Keratinocyte (primary cell): Measurements from ENCODE around the gene PLEKHA1. TPM values are rescaled to one million over a fixed set of nuclear protein-coding genes. Genes with fewer than 3 reads are reported as not detected.
A peak's percentile ranks its signal among the peaks of the same experiment; 100 is the strongest.

Experiments
- DNase-seq: peaks from one replicate; pipeline ENCODE4 v3.0.0-alpha.2; 2011; ENCODE audit warnings: low read depth, missing footprints, low spot score
- FAIRE-seq: peaks from 2 replicates; lab custom pipeline; 2011; peaks lifted over from hg19 to GRCh38; lab: Jason Lieb, UNC
- H2AFZ ChIP-seq: 2 replicates; pipeline ENCODE4 v1.6.0; 2012; ENCODE audit warnings: low read length, control low read depth, inconsistent platforms; ENCODE audit not compliant: control insufficient read depth
- H3K27ac ChIP-seq: 2 replicates; pipeline ENCODE4 v1.5.1; 2011; ENCODE audit warnings: low read length; ENCODE audit not compliant: control insufficient read depth, insufficient read depth
- H3K27me3 ChIP-seq: 3 replicates; pipeline ENCODE4 v1.6.0; 2011; ENCODE audit warnings: low read length; ENCODE audit not compliant: control insufficient read depth, insufficient read depth; ENCODE audit errors: extremely low read depth
- H3K36me3 ChIP-seq, 2 experiments: 2 replicates in 1 of 2; 3 replicates in 1 of 2; pipeline ENCODE4 v1.5.1; 2011; ENCODE audit warnings: low read length in 2 of 2, mild to moderate bottlenecking in 1 of 2; ENCODE audit not compliant: control insufficient read depth in 2 of 2, insufficient read depth in 2 of 2; ENCODE audit errors: extremely low read depth in 1 of 2
- H3K4me1 ChIP-seq: 3 replicates; pipeline ENCODE4 v1.5.1; 2011; ENCODE audit warnings: low read length; ENCODE audit not compliant: control insufficient read depth, insufficient read depth; ENCODE audit errors: extremely low read depth
- H3K4me2 ChIP-seq: 3 replicates; pipeline ENCODE4 v1.6.0; 2011; ENCODE audit warnings: low read depth, low read length; ENCODE audit not compliant: control insufficient read depth, insufficient read depth; ENCODE audit errors: extremely low read depth
- H3K4me3 ChIP-seq, 3 experiments: fragments of 200-600 bp in 1 of 3; sonication (generic) in 1 of 3; 2 replicates in 2 of 3; 3 replicates in 1 of 3; pipeline ENCODE4 v1.5.1; 2011 to 2016; ENCODE audit warnings: low read length in 3 of 3, mild to moderate bottlenecking in 3 of 3, control low read depth in 2 of 3, inconsistent platforms in 1 of 3, low read depth in 1 of 3, mixed read lengths in 1 of 3, mixed run types in 1 of 3, moderate library complexity in 1 of 3; ENCODE audit not compliant: control insufficient read depth in 2 of 3, insufficient read depth in 2 of 3; ENCODE audit errors: extremely low read depth in 1 of 3
- H3K79me2 ChIP-seq: 2 replicates; pipeline ENCODE4 v1.6.0; 2012; ENCODE audit warnings: low read length; ENCODE audit not compliant: control insufficient read depth, insufficient read depth
- H3K9ac ChIP-seq: 3 replicates; pipeline ENCODE4 v1.6.0; 2011; ENCODE audit warnings: low read length; ENCODE audit not compliant: control insufficient read depth, insufficient read depth; ENCODE audit errors: extremely low read depth
- H3K9me1 ChIP-seq: 3 replicates; pipeline ENCODE4 v1.6.0; 2011; ENCODE audit warnings: low read length; ENCODE audit not compliant: control insufficient read depth, insufficient read depth; ENCODE audit errors: extremely low read depth
- H3K9me3 ChIP-seq: 2 replicates; pipeline ENCODE4 v1.5.1; 2012; ENCODE audit warnings: low read depth, low read length; ENCODE audit not compliant: control insufficient read depth
- H4K20me1 ChIP-seq: 3 replicates; pipeline ENCODE4 v1.6.0; 2011; ENCODE audit warnings: low read length; ENCODE audit not compliant: control insufficient read depth, insufficient read depth; ENCODE audit errors: extremely low read depth
- CTCF ChIP-seq, 3 experiments: IDR thresholded peaks in 1 of 3; conservative IDR thresholded peaks in 1 of 3; optimal IDR thresholded peaks in 1 of 3; 2 replicates in 2 of 3; 3 replicates in 1 of 3; pipeline versions ENCODE3 to v1.5.1; 2011; ENCODE audit warnings: low read length in 3 of 3, mild to moderate bottlenecking in 3 of 3, moderate library complexity in 2 of 3, control low read depth in 1 of 3, inconsistent platforms in 1 of 3; ENCODE audit not compliant: insufficient read depth in 2 of 3; ENCODE audit errors: extremely low read depth in 1 of 3
- EZH2 ChIP-seq: IDR thresholded peaks from one replicate; pipeline ENCODE4 v1.6.1; 2012; ENCODE audit warnings: inconsistent platforms, mild to moderate bottlenecking, low read length, moderate library complexity
- dilution Hi-C: fragments of 300-500 bp; cut with MboI; formaldehyde crosslinking; loops from one replicate; pipeline ENCODE4 v1.7.0; 2020; ENCODE audit warnings: low sequenced_read_pairs; ENCODE audit not compliant: extremely low pct_ligation_motif_present
- polyA plus RNA-seq, 5 experiments: library from polyadenylated mRNA; depleted of rRNA in 3 of 5; stranded (reverse) in 3 of 5; stranded (forward) in 1 of 5; unstranded in 1 of 5; fragments of >200 nt; gene quantifications; 1 replicate in 1 of 5; 2 replicates in 3 of 5; 3 replicates in 1 of 5; pipeline versions ENCODE4 v1.2.1 to v1.2.3, GENCODE V29; 2011 to 2012; ENCODE audit warnings: missing spikeins in 2 of 5, low read depth in 1 of 5, low replicate concordance in 1 of 5

PLEKHA1 gene
- polyA plus RNA-seq, 1 donor (not counting 4 experiments of a cell fraction or from before 2014, with no cell fraction given), result 66.7 TPM

- no peak overlapping the region for H3K9ac ChIP-seq
- no peak overlapping the region for H3K27ac ChIP-seq
- H3K36me3 ChIP-seq, result peaks cover 4% of the 10 kb centered on the region in 2 experiments
- no peaks in the 10 kb centered on the region for H3K9me1 ChIP-seq
- FAIRE-seq, result no peak
- TF ChIP-seq EZH2 (no peak), CTCF (optimal IDR thresholded peaks at IDR 0.05 in 1 of 3, IDR thresholded peaks at IDR 0.05 in 1 of 3, conservative IDR thresholded peaks at IDR 0.05 in 1 of 3; ENCODE audit: extremely low read depth in 1 of 3, insufficient read depth in 2 of 3, low read length in 3 of 3) (no peak)
- H3K4me3 ChIP-seq, result no peak overlapping the region
- dilution Hi-C loops, result no loop called here
- no peak for DNase-seq
- no peaks in the 10 kb centered on the region for H3K27me3 ChIP-seq
- peaks cover 6% of the 10 kb centered on the region for H3K4me1 ChIP-seq
- H3K9me3 ChIP-seq, result no peaks in the 10 kb centered on the region
- H2AFZ ChIP-seq, result no peak overlapping the region
- H4K20me1 ChIP-seq, result no peaks in the 10 kb centered on the region
- no peaks in the 10 kb centered on the region for H3K79me2 ChIP-seq
- H3K4me2 ChIP-seq, result no peak overlapping the region
These were observed 38.8 kb downstream of the PLEKHA1 start for GRCh38 chr10:122413327-122413726.

- H3K4me3 ChIP-seq, result no peak overlapping the region
- FAIRE-seq, result no peak
These were observed 43.2 kb downstream of the PLEKHA1 start for GRCh38 chr10:122417667-122418066.

More at GRCh38 chr10:122417667-122418066, 43.2 kb downstream of the PLEKHA1 start:
- dilution Hi-C loops, result no loop called here
- H3K27ac ChIP-seq, result peak overlapping the region; percentile 4
- H3K27me3 ChIP-seq, result no peaks in the 10 kb centered on the region
- H3K79me2 ChIP-seq, result no peaks in the 10 kb centered on the region
- TF ChIP-seq EZH2 (no peak), CTCF (optimal IDR thresholded peaks at IDR 0.05 in 1 of 3, IDR thresholded peaks at IDR 0.05 in 1 of 3, conservative IDR thresholded peaks at IDR 0.05 in 1 of 3; ENCODE audit: extremely low read depth in 1 of 3, insufficient read depth in 2 of 3, low read length in 3 of 3) (no peak)
- no peak overlapping the region for H2AFZ ChIP-seq
- H3K36me3 ChIP-seq, result peaks cover 5 to 18% of the 10 kb centered on the region in 2 experiments
- H3K4me2 ChIP-seq, result no peak overlapping the region
- no peaks in the 10 kb centered on the region for H4K20me1 ChIP-seq
- H3K9ac ChIP-seq, result no peak overlapping the region
- no peaks in the 10 kb centered on the region for H3K9me3 ChIP-seq
- no peaks in the 10 kb centered on the region for H3K9me1 ChIP-seq
- H3K4me1 ChIP-seq, result peaks cover 40% of the 10 kb centered on the region
- DNase-seq, result no peak
